Endodermal cell (in vitro differentiated cells): Measurements from ENCODE around the gene RERE. TPM values are rescaled to one million over a fixed set of nuclear protein-coding genes. Genes with fewer than 3 reads are reported as not detected.

Experiments used
- DNase-seq: peaks from one replicate; pipeline ENCODE4 v3.0.0-alpha.2; 2017
- H3K27ac ChIP-seq: 2 replicates; pipeline ENCODE4 v1.5.1; 2013; ENCODE audit warnings: mild to moderate bottlenecking, low read depth, low read length, moderate library complexity
- H3K27me3 ChIP-seq: 2 replicates; pipeline ENCODE4 v1.6.1; 2013; ENCODE audit warnings: mild to moderate bottlenecking, low read length, moderate library complexity; ENCODE audit not compliant: insufficient read depth, control insufficient read depth, poor library complexity, severe bottlenecking
- H3K36me3 ChIP-seq: 2 replicates; pipeline ENCODE4 v1.7.0; 2013; ENCODE audit warnings: mild to moderate bottlenecking, low read length, moderate library complexity; ENCODE audit not compliant: control insufficient read depth, insufficient read depth
- H3K4me1 ChIP-seq: one replicate; pipeline ENCODE4 v1.7.0; 2013; ENCODE audit warnings: low read length; ENCODE audit not compliant: control insufficient read depth, insufficient read depth
- H3K4me3 ChIP-seq: 2 replicates; pipeline ENCODE4 v1.5.1; 2013; ENCODE audit warnings: mild to moderate bottlenecking, low read length, moderate library complexity
- H3K9ac ChIP-seq: 2 replicates; pipeline ENCODE4 v1.6.1; 2013; ENCODE audit warnings: mild to moderate bottlenecking, low read length, moderate library complexity; ENCODE audit not compliant: poor library complexity, severe bottlenecking; ENCODE audit errors: extremely low read depth
- H3K9me3 ChIP-seq: 2 replicates; pipeline ENCODE4 v1.6.1; 2013; ENCODE audit warnings: mild to moderate bottlenecking, low read length, moderate library complexity; ENCODE audit not compliant: control insufficient read depth
- H3K27ac Mint-ChIP-seq: 2 replicates; pipeline ENCODE4 v1.8.0; 2020; ENCODE audit warnings: mixed read lengths
- H3K27me3 Mint-ChIP-seq: 2 replicates; pipeline ENCODE4 v1.8.0; 2021; ENCODE audit warnings: mild to moderate bottlenecking, mixed read lengths; ENCODE audit not compliant: insufficient read depth
- H3K36me3 Mint-ChIP-seq: 2 replicates; pipeline ENCODE4 v1.8.0; 2020; ENCODE audit warnings: low read depth, mixed read lengths
- H3K4me1 Mint-ChIP-seq: 2 replicates; pipeline ENCODE4 v1.8.0; 2020; ENCODE audit warnings: mixed read lengths
- H3K4me3 Mint-ChIP-seq: 2 replicates; pipeline ENCODE4 v1.8.0; 2020; ENCODE audit warnings: mild to moderate bottlenecking, moderate library complexity, mixed read lengths
- H3K9me3 Mint-ChIP-seq: 2 replicates; pipeline ENCODE4 v1.8.0; 2020; ENCODE audit warnings: mild to moderate bottlenecking, mixed read lengths
- WGBS, 2 experiments: methylation state at CpG; one replicate each; pipeline versions ENCODE4 v1.1.5 to v1.1.7; 2013; ENCODE audit warnings: missing lambda C conversion rate in 2 of 2, mixed read lengths in 1 of 2; ENCODE audit not compliant: insufficient coverage in 1 of 2, insufficient read length in 1 of 2; 5-methylcytosine and 5-hydroxymethylcytosine counted together
- total RNA-seq, 2 donors: library from RNA; stranded (reverse); fragmentation: NEBNext Ultra II Directional in 1 of 2; extraction: Animal tissue kit (Norgen Biotek cat#: 25700) in 1 of 2; gene quantifications; 2 replicates in 1 of 2; 3 replicates in 1 of 2; pipeline ENCODE4 v1.2.1, GENCODE V29; 2021
- TF ChIP-seq, protein P1 (sequence below): fragments of 200-600 bp; sonication (generic); conservative IDR thresholded peaks from 2 replicates; pipeline ENCODE4 v1.5.0; 2021; ENCODE audit warnings: antibody characterized with exemption, mild to moderate bottlenecking

The RERE gene
- total RNA-seq, 2 donors from 2014 or later: 159 to 179 TPM

DNA sequence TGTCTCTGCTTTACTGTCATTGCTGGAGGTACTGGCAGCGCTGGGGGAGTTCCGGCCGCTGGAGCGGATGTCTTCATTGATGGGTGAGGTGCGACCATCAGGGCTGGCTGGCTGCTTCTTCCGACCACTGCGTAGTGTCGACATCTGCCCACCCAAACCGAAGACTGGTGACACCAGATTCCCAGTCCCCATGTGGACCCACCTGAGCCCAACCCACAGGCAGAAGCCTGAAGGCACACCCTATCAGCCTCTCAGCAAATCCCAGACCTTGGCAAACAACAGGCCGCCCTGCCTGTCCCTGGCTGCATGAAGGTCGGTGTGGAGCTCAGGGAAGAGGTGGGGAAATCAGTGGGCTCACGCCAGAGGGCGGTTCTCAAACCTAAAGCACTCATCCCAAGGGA, 454.7 kb downstream of the RERE start:
- no peaks in the 10 kb centered on the region for H3K27me3 ChIP-seq
- Mint-ChIP-seq H3K4me1 (peaks cover 3% of the 10 kb centered on the region), H3K27me3 (no peaks in the 10 kb centered on the region), H3K27ac (no peak overlapping the region), H3K4me3 (no peak overlapping the region), H3K36me3 (peaks cover 59% of the 10 kb centered on the region), H3K9me3 (no peaks in the 10 kb centered on the region)
- no peaks in the 10 kb centered on the region for H3K9me3 ChIP-seq
- H3K4me1 ChIP-seq: no peaks in the 10 kb centered on the region
- 89 to 93% methylated on average over 3 to 13 of the region's 13 CpGs for WGBS, 2 experiments
- H3K4me3 ChIP-seq: no peak overlapping the region
- TF ChIP-seq, protein P1, sequence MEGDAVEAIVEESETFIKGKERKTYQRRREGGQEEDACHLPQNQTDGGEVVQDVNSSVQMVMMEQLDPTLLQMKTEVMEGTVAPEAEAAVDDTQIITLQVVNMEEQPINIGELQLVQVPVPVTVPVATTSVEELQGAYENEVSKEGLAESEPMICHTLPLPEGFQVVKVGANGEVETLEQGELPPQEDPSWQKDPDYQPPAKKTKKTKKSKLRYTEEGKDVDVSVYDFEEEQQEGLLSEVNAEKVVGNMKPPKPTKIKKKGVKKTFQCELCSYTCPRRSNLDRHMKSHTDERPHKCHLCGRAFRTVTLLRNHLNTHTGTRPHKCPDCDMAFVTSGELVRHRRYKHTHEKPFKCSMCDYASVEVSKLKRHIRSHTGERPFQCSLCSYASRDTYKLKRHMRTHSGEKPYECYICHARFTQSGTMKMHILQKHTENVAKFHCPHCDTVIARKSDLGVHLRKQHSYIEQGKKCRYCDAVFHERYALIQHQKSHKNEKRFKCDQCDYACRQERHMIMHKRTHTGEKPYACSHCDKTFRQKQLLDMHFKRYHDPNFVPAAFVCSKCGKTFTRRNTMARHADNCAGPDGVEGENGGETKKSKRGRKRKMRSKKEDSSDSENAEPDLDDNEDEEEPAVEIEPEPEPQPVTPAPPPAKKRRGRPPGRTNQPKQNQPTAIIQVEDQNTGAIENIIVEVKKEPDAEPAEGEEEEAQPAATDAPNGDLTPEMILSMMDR: no peak
- no peak overlapping the region for H3K27ac ChIP-seq
- no peak overlapping the region for H3K9ac ChIP-seq
- DNase-seq: no peak
- H3K36me3 ChIP-seq: peaks cover 76% of the 10 kb centered on the region

DNA sequence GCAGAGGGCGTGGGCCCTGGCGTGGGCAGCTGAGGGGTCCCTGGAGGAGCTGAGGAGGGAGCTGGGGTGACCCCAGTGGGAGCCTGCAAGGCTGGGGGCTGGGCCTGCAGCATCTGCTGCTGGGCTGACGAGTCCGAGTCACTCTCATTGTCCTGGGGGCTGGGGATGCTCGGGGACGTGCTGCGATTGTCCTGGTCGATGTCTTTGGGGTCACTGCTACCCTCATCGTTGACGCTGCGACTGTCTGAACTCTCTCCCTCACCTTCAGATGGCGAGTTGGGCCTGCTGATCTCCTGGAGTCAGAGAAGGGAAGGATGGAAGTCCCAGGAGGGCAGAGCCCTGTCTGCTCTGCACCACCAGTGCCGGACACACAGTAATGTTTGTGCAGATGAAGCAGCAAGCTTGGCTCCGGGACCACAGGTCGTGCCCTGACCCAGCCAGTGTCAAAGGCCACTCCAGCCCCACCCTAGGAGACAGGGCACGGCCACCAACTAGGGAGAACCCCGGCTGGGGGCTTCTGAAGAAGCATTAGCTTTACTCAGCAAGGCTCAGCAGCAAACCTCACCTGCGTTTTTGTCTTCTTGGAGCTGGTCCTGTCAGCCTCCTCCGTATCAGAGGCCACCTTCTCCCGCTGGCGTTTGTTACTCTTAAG, 456.1 kb downstream of the RERE start:
- no peak overlapping the region for H3K9ac ChIP-seq
- H3K4me3 Mint-ChIP-seq: no peak overlapping the region
- WGBS, 2 experiments: 96 to 98% methylated on average over 14 to 21 of the region's 21 CpGs
- H3K27ac Mint-ChIP-seq: no peak overlapping the region
- no peaks in the 10 kb centered on the region for H3K27me3 ChIP-seq
- H3K9me3 ChIP-seq: no peaks in the 10 kb centered on the region
- TF ChIP-seq, protein P1: no peak
- no peak for DNase-seq
- peak overlapping the region; percentile 17 for H3K27ac ChIP-seq
- H3K36me3 Mint-ChIP-seq: peaks cover 59% of the 10 kb centered on the region
- no peaks in the 10 kb centered on the region for H3K4me1 Mint-ChIP-seq
- H3K4me1 ChIP-seq: no peaks in the 10 kb centered on the region
- no peaks in the 10 kb centered on the region for H3K9me3 Mint-ChIP-seq
- peaks cover 78% of the 10 kb centered on the region for H3K36me3 ChIP-seq
- H3K27me3 Mint-ChIP-seq: no peaks in the 10 kb centered on the region
- no peak overlapping the region for H3K4me3 ChIP-seq

DNA sequence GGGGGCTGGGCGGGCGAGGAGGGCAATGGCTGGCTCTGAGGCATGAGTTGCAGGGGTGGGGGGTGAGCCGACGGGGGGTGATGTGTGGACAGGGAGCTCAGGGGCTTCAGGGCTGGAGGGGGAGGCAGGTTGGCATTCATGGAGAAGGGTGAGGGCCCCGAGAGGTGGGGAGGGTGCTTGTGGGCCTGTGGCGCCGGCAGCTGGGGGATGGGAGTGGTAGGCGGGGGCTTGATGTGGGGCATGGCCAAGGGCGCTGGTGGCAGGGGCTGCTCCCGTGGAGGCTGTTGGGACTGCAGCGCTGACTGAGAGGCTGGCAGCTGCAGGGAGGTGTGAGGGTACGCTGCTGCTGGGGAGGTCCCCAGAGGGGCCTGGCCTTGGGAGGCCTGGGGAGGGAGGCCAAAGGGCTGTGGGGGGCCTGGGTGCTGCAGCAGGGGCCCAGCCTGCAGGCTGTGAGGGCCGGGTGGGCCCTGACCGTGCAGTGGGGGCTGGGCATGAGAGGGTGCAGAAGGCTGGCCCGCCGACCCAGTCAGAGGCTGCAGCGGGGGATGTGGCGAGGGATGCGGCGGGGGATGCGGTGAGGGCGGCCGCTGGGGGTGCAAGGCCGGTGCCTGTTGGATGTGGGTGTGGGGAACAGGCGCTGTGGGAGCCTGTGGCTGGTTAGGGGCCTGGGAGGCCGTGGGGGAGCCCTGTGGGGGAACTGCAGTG, 456.8 kb downstream of the RERE start:
- peaks cover 78% of the 10 kb centered on the region for H3K36me3 ChIP-seq
- H3K4me3 ChIP-seq: no peak overlapping the region
- TF ChIP-seq, protein P1: no peak
- H3K9me3 ChIP-seq: no peaks in the 10 kb centered on the region
- no peak overlapping the region for H3K27ac Mint-ChIP-seq
- no peaks in the 10 kb centered on the region for H3K4me1 ChIP-seq
- no peaks in the 10 kb centered on the region for H3K4me1 Mint-ChIP-seq
- H3K27me3 ChIP-seq: no peaks in the 10 kb centered on the region
- no peaks in the 10 kb centered on the region for H3K27me3 Mint-ChIP-seq
- no peak overlapping the region for H3K4me3 Mint-ChIP-seq
- H3K36me3 Mint-ChIP-seq: peaks cover 57% of the 10 kb centered on the region
- no peak overlapping the region for H3K9ac ChIP-seq
- H3K27ac ChIP-seq: peak overlapping the region; percentile 17
- 94 to 96% methylated on average over 7 to 26 of the region's 26 CpGs for WGBS, 2 experiments
- no peak for DNase-seq
- H3K9me3 Mint-ChIP-seq: no peaks in the 10 kb centered on the region
